ENCODE data around the gene RAB7B. TPM values are rescaled to one million over a fixed set of nuclear protein-coding genes. Genes with fewer than 3 reads are reported as not detected.
A peak's percentile ranks its signal among the peaks of the same experiment; 100 is the strongest.

RAB7B gene
- total and polyA plus RNA-seq, 2 donors from 2014 or later, result 0.73 to 2.0 TPM

GRCh38 chr1:205959789-205960188 lies 43.4 kb downstream of the RAB7B start:
- peak in 1 of 5 donors; percentile 1 for DNase-seq
- intact Hi-C loops (cut with DNase I), result no loop called here
- no peak overlapping the region for H3K27ac ChIP-seq (ENCODE audit: low read depth in 2 of 2, low read length in 2 of 2)
- no peak for TF ChIP-seq CTCF (IDR thresholded peaks at IDR 0.05; ENCODE audit: borderline replicate concordance, extremely low read depth, insufficient read depth)
- H3K9me3 ChIP-seq (ENCODE audit: control insufficient read depth in 2 of 3, insufficient read depth in 1 of 3, low read length in 3 of 3), result no peaks in the 10 kb centered on the region
- H3K4me1 ChIP-seq (ENCODE audit: control insufficient read depth in 2 of 3, insufficient read depth in 2 of 3, low read depth in 1 of 3, low read length in 3 of 3), result peaks cover 0 to 6% (median 6%) of the 10 kb centered on the region in 3 donors
- no peak overlapping the region for H3K4me3 ChIP-seq (ENCODE audit: low read length in 3 of 3)
- H3K36me3 ChIP-seq (ENCODE audit: control insufficient read depth in 2 of 3, insufficient read depth in 3 of 3, low read length in 3 of 3), result no peaks in the 10 kb centered on the region
- no peak overlapping the region for H3K9ac ChIP-seq (ENCODE audit: low read length in 3 of 3)
- no peak for FAIRE-seq
- no peaks in the 10 kb centered on the region for H3K27me3 ChIP-seq (ENCODE audit: control insufficient read depth, insufficient read depth, low read length)

GRCh38 chr1:205955499-205955898 lies 47.7 kb downstream of the RAB7B start:
- intact Hi-C loops (cut with DNase I), result no loop called here
- no peak for DNase-seq
- Histone ChIP-seq H3K36me3 (ENCODE audit: control insufficient read depth in 2 of 3, insufficient read depth in 3 of 3, low read length in 3 of 3) (no peaks in the 10 kb centered on the region), H3K27me3 (ENCODE audit: control insufficient read depth, insufficient read depth, low read length) (no peaks in the 10 kb centered on the region), H3K9ac (ENCODE audit: low read length in 3 of 3) (no peak overlapping the region), H3K9me3 (ENCODE audit: control insufficient read depth in 2 of 3, insufficient read depth in 1 of 3, low read length in 3 of 3) (no peaks in the 10 kb centered on the region), H3K4me1 (ENCODE audit: control insufficient read depth in 2 of 3, insufficient read depth in 2 of 3, low read depth in 1 of 3, low read length in 3 of 3) (no peaks in the 10 kb centered on the region), H3K4me3 (ENCODE audit: low read length in 3 of 3) (no peak overlapping the region), H3K27ac (ENCODE audit: low read depth in 2 of 2, low read length in 2 of 2) (no peak overlapping the region)
- no peak for TF ChIP-seq CTCF (IDR thresholded peaks at IDR 0.05; ENCODE audit: borderline replicate concordance, extremely low read depth, insufficient read depth)
- no peak for FAIRE-seq

- Histone ChIP-seq H3K36me3 (ENCODE audit: control insufficient read depth in 2 of 3, insufficient read depth in 3 of 3, low read length in 3 of 3) (no peaks in the 10 kb centered on the region), H3K4me1 (ENCODE audit: control insufficient read depth in 2 of 3, insufficient read depth in 2 of 3, low read depth in 1 of 3, low read length in 3 of 3) (no peaks in the 10 kb centered on the region), H3K27ac (ENCODE audit: low read depth in 2 of 2, low read length in 2 of 2) (no peak overlapping the region), H3K9me3 (ENCODE audit: control insufficient read depth in 2 of 3, insufficient read depth in 1 of 3, low read length in 3 of 3) (no peaks in the 10 kb centered on the region), H3K4me3 (ENCODE audit: low read length in 3 of 3) (no peak overlapping the region), H3K9ac (ENCODE audit: low read length in 3 of 3) (no peak overlapping the region), H3K27me3 (ENCODE audit: control insufficient read depth, insufficient read depth, low read length) (no peaks in the 10 kb centered on the region)
- DNase-seq, result no peak
- TF ChIP-seq CTCF (IDR thresholded peaks at IDR 0.05; ENCODE audit: borderline replicate concordance, extremely low read depth, insufficient read depth), result no peak
- intact Hi-C loops (cut with DNase I), result no loop called here
- FAIRE-seq, result no peak
Observed at GRCh38 chr1:205954819-205955404, 48.3 kb downstream of the RAB7B start.

GRCh38 chr1:205951746-205952145 lies 51.4 kb downstream of the RAB7B start:
- TF ChIP-seq CTCF (IDR thresholded peaks at IDR 0.05; ENCODE audit: borderline replicate concordance, extremely low read depth, insufficient read depth), result no peak
- Histone ChIP-seq H3K9ac (ENCODE audit: low read length in 3 of 3) (no peak overlapping the region), H3K36me3 (ENCODE audit: control insufficient read depth in 2 of 3, insufficient read depth in 3 of 3, low read length in 3 of 3) (no peaks in the 10 kb centered on the region), H3K27me3 (ENCODE audit: control insufficient read depth, insufficient read depth, low read length) (no peaks in the 10 kb centered on the region), H3K4me3 (ENCODE audit: low read length in 3 of 3) (no peak overlapping the region), H3K27ac (ENCODE audit: low read depth in 2 of 2, low read length in 2 of 2) (no peak overlapping the region), H3K4me1 (ENCODE audit: control insufficient read depth in 2 of 3, insufficient read depth in 2 of 3, low read depth in 1 of 3, low read length in 3 of 3) (no peaks in the 10 kb centered on the region), H3K9me3 (ENCODE audit: control insufficient read depth in 2 of 3, insufficient read depth in 1 of 3, low read length in 3 of 3) (no peaks in the 10 kb centered on the region)
- DNase-seq (no peak), FAIRE-seq (no peak)
- intact Hi-C loops (cut with DNase I), result no loop called here

Measured in kidney (tissue), 14 donors.